Skeletal muscle tissue (tissue), 4 donors: ENCODE data around the gene KLF11. TPM values are rescaled to one million over a fixed set of nuclear protein-coding genes. Genes with fewer than 3 reads are reported as not detected.
"Not testable (repeated sequence)": the region's sequence is repeated elsewhere in the genome, so short reads cannot be mapped to it uniquely, and the experiment has no call there.

Experiments used
- H3K27ac ChIP-seq: one replicate; pipeline ENCODE4 v1.7.0; 2013; ENCODE audit warnings: mild to moderate bottlenecking, low read depth, low read length, inconsistent platforms
- H3K27me3 ChIP-seq, 3 donors: one replicate each; pipeline ENCODE4 v1.7.0; 2013; ENCODE audit warnings: low read length in 3 of 3; ENCODE audit not compliant: control insufficient read depth in 3 of 3, insufficient read depth in 3 of 3
- H3K36me3 ChIP-seq, 3 donors: one replicate each; pipeline ENCODE4 v1.7.0; 2013; ENCODE audit warnings: low read length in 3 of 3; ENCODE audit not compliant: control insufficient read depth in 3 of 3, insufficient read depth in 3 of 3
- H3K4me1 ChIP-seq, 3 donors: one replicate each; pipeline ENCODE4 v1.7.0; 2013; ENCODE audit warnings: low read length in 3 of 3, mild to moderate bottlenecking in 3 of 3; ENCODE audit not compliant: control insufficient read depth in 3 of 3, insufficient read depth in 3 of 3
- H3K4me3 ChIP-seq, 3 donors: one replicate each; pipeline ENCODE4 v1.7.0; 2013; ENCODE audit warnings: low read length in 3 of 3
- H3K9ac ChIP-seq, 3 donors: one replicate each; pipeline ENCODE4 v1.7.0; 2013; ENCODE audit warnings: low read length in 3 of 3, mild to moderate bottlenecking in 3 of 3, moderate library complexity in 2 of 3, low read depth in 1 of 3
- H3K9me3 ChIP-seq, 3 donors: one replicate each; pipeline ENCODE4 v1.7.0; 2013; ENCODE audit warnings: low read length in 3 of 3; ENCODE audit not compliant: control insufficient read depth in 3 of 3
- total RNA-seq: library from RNA; depleted of rRNA; stranded (reverse); fragments of >200 nt; gene quantifications from one replicate; pipeline ENCODE4 v1.2.3, GENCODE V29; 2014
- donor health status: Osteomylitis.

The KLF11 gene
- total RNA-seq, 1 donor from 2014 or later = 11.5 TPM

- Histone ChIP-seq H3K9me3 (no peaks in the 10 kb centered on the region), H3K4me1 (peaks cover 37 to 39% (median 39%) of the 10 kb centered on the region in 3 donors), H3K27me3 (peaks cover 0 to 3% (median 0%) of the 10 kb centered on the region in 3 donors), H3K9ac (peak overlapping the region in 1 of 3 donors; percentile 45), H3K27ac (peak overlapping the region; percentile 20), H3K4me3 (peak overlapping the region in 1 of 3 donors; percentile 0), H3K36me3 (no peaks in the 10 kb centered on the region)
These were observed 34.6 kb upstream of the KLF11 start for GRCh38 chr2:10008809-10009176.

GRCh38 chr2:10009271-10009810 is 34.0 kb upstream of the KLF11 start:
- H3K4me1 ChIP-seq = peaks cover 34 to 39% (median 38%) of the 10 kb centered on the region in 3 donors
- peak overlapping the region in 2 of 3 donors; percentile 7 to 41 for H3K4me3 ChIP-seq
- H3K27ac ChIP-seq = peak overlapping the region; percentile 20
- peaks cover 0 to 3% (median 0%) of the 10 kb centered on the region in 3 donors for H3K27me3 ChIP-seq
- peak overlapping the region; percentile 32 to 60 (median 33) for H3K9ac ChIP-seq
- no peaks in the 10 kb centered on the region for H3K36me3 ChIP-seq
- H3K9me3 ChIP-seq = no peaks in the 10 kb centered on the region

GRCh38 chr2:10009811-10010781 is 33.3 kb upstream of the KLF11 start:
- Histone ChIP-seq H3K27me3 (peaks cover 0 to 3% (median 0%) of the 10 kb centered on the region in 3 donors), H3K36me3 (no peaks in the 10 kb centered on the region), H3K4me3 (peak overlapping the region in 1 of 3 donors; percentile 41), H3K27ac (peak overlapping the region; percentile 20), H3K9me3 (no peaks in the 10 kb centered on the region), H3K9ac (peak overlapping the region; percentile 32 to 60 (median 33)), H3K4me1 (peaks cover 33 to 39% (median 35%) of the 10 kb centered on the region in 3 donors)

- H3K27ac ChIP-seq = not testable (repeated sequence)
These were observed 32.3 kb upstream of the KLF11 start for GRCh38 chr2:10010861-10011605.

GRCh38 chr2:10011606-10012325 is 31.6 kb upstream of the KLF11 start:
- not testable (repeated sequence) for H3K9ac ChIP-seq, H3K27me3 ChIP-seq, H3K9me3 ChIP-seq, H3K27ac ChIP-seq, H3K36me3 ChIP-seq, H3K4me3 ChIP-seq
- H3K4me1 ChIP-seq = peaks cover 31 to 37% (median 32%) of the 10 kb centered on the region in 3 donors

More at GRCh38 chr2:10010861-10011605, 32.3 kb upstream of the KLF11 start:
- not testable (repeated sequence) for H3K9ac ChIP-seq, H3K9me3 ChIP-seq, H3K4me3 ChIP-seq, H3K27me3 ChIP-seq, H3K36me3 ChIP-seq
- peaks cover 33 to 39% (median 35%) of the 10 kb centered on the region in 3 donors for H3K4me1 ChIP-seq

- H3K27ac ChIP-seq, H3K9ac ChIP-seq, H3K4me3 ChIP-seq, H3K36me3 ChIP-seq, H3K9me3 ChIP-seq, H3K27me3 ChIP-seq: not testable (repeated sequence)
- H3K4me1 ChIP-seq = peaks cover 28 to 33% (median 29%) of the 10 kb centered on the region in 3 donors
These were observed 30.9 kb upstream of the KLF11 start for GRCh38 chr2:10012366-10012962.

- no peaks in the 10 kb centered on the region for H3K27me3 ChIP-seq
- no peak overlapping the region for H3K9ac ChIP-seq
- H3K36me3 ChIP-seq = no peaks in the 10 kb centered on the region
- no peak overlapping the region for H3K4me3 ChIP-seq
- H3K9me3 ChIP-seq = peaks cover 0 to 3% (median 2%) of the 10 kb centered on the region in 3 donors
- H3K4me1 ChIP-seq = peaks cover 24 to 28% (median 27%) of the 10 kb centered on the region in 3 donors
- no peak overlapping the region for H3K27ac ChIP-seq
These were observed 30.3 kb upstream of the KLF11 start for GRCh38 chr2:10012963-10013461.

GRCh38 chr2:10013651-10014417 is 29.5 kb upstream of the KLF11 start:
- not testable (repeated sequence) for H3K27ac ChIP-seq, H3K27me3 ChIP-seq, H3K4me3 ChIP-seq, H3K9me3 ChIP-seq, H3K36me3 ChIP-seq, H3K9ac ChIP-seq
- H3K4me1 ChIP-seq = peaks cover 16 to 20% (median 18%) of the 10 kb centered on the region in 3 donors
